HCT116 (cell line): ENCODE results near the gene SART1. TPM values are rescaled to one million over a fixed set of nuclear protein-coding genes. Genes with fewer than 3 reads are reported as not detected.

Experiments
- ATAC-seq: fragments of 200-7000 bp; cut with Tn5 transposase; 2 replicates; pipeline ENCODE4 v1.9.1; 2020; ENCODE audit warnings: mild to moderate bottlenecking, moderate library complexity
- BruUV-seq: library from RNA; stranded (reverse); fragments of 400-500 nt; replicated peaks from 2 replicates; lab custom pipeline; 2021; lab: Mats Ljungman, UMichigan
- CTCF ChIA-PET: fragments of 300-600 bp; sonication (Branson Sonifier 250); formaldehyde crosslinking; loops from one replicate; lab custom pipeline; 2021; ENCODE audit warnings: antibody characterized with exemption; lab: Charles Lee
- POLR2A ChIA-PET: fragments of 300-600, 350-600 bp; sonication (Branson Sonifier 250); formaldehyde crosslinking; loops from one replicate; lab custom pipeline; 2021; ENCODE audit warnings: antibody characterized with exemption; lab: Charles Lee
- RAD21 ChIA-PET, 2 experiments: fragments of 300-600 bp; sonication (Branson Sonifier 250); formaldehyde crosslinking; loops; one replicate each; lab custom pipeline; 2023; ENCODE audit warnings: low total read pairs in 2 of 2; ENCODE audit not compliant: uncharacterized antibody in 2 of 2, unreplicated experiment in 2 of 2, low non-redundant PET in 1 of 2; lab: Charles Lee
- DNase-seq: peaks from one replicate; pipeline ENCODE4 v3.0.0-alpha.2; 2010; ENCODE audit warnings: low read depth, low spot score
- H2AFZ ChIP-seq: fragments of 200-600 bp; shearing (Covaris generic), sonication (generic); 2 replicates; pipeline ENCODE4 v1.6.1; 2017; ENCODE audit warnings: low read depth, mixed run types, mixed read lengths, antibody characterized with exemption, low read length; ENCODE audit not compliant: poor library complexity, severe bottlenecking
- H3K27ac ChIP-seq: 2 replicates; pipeline ENCODE4 v1.5.1; 2012; ENCODE audit warnings: low read depth, low read length
- H3K27me3 ChIP-seq: fragments of 200-600 bp; sonication (generic); 2 replicates; pipeline ENCODE4 v1.6.1; 2016; ENCODE audit warnings: mixed run types, low read length, mixed read lengths; ENCODE audit not compliant: insufficient read depth
- H3K36me3 ChIP-seq, 2 experiments: fragments of 200-500 bp in 1 of 2; fragments of 200-600 bp in 1 of 2; sonication (Bioruptor generic) in 1 of 2; sonication (generic) in 1 of 2; 2 replicates each; pipeline versions ENCODE4 v1.5.1 to v1.6.1; 2014 to 2016; ENCODE audit warnings: low read length in 2 of 2, inconsistent platforms in 1 of 2, mixed read lengths in 1 of 2, mixed run types in 1 of 2; ENCODE audit not compliant: insufficient read depth in 2 of 2, control insufficient read depth in 1 of 2
- H3K4me1 ChIP-seq, 2 experiments: fragments of 200-600 bp in 1 of 2; sonication (generic) in 1 of 2; 2 replicates each; pipeline versions ENCODE4 v1.5.1 to v1.6.1; 2012 to 2017; ENCODE audit warnings: low read length in 2 of 2, inconsistent platforms in 1 of 2, mild to moderate bottlenecking in 1 of 2, mixed read lengths in 1 of 2, mixed run types in 1 of 2, moderate library complexity in 1 of 2; ENCODE audit not compliant: insufficient read depth in 2 of 2, control insufficient read depth in 1 of 2
- H3K4me2 ChIP-seq: fragments of 200-600 bp; sonication (generic); 2 replicates; pipeline ENCODE4 v1.6.1; 2017; ENCODE audit warnings: mixed run types, low read length, mixed read lengths
- H3K4me3 ChIP-seq, 2 experiments: fragments of 200-600 bp in 1 of 2; sonication (generic) in 1 of 2; replicated peaks in 1 of 2; 2 replicates each; pipeline ENCODE4 v1.5.1; 2011 to 2016; ENCODE audit warnings: low read length in 2 of 2, control low read depth in 1 of 2, low read depth in 1 of 2, mild to moderate bottlenecking in 1 of 2, mixed read lengths in 1 of 2, mixed run types in 1 of 2
- H3K79me2 ChIP-seq: fragments of 200-600 bp; sonication (generic); 2 replicates; pipeline ENCODE4 v1.6.1; 2017; ENCODE audit warnings: mild to moderate bottlenecking, mixed run types, low read length, moderate library complexity, mixed read lengths; ENCODE audit not compliant: insufficient read depth
- H3K9ac ChIP-seq: fragments of 200-600 bp; sonication (generic); 2 replicates; pipeline ENCODE4 v1.6.1; 2016; ENCODE audit warnings: low read length, mixed read lengths
- H3K9me2 ChIP-seq: fragments of 200-600 bp; sonication (generic), shearing (Covaris generic); 2 replicates; pipeline ENCODE4 v1.6.1; 2017; ENCODE audit warnings: mixed run types, mild to moderate bottlenecking, moderate library complexity; ENCODE audit not compliant: insufficient read depth
- H3K9me3 ChIP-seq, 2 experiments: fragments of 200-500 bp in 1 of 2; fragments of 200-600 bp in 1 of 2; sonication (Bioruptor generic) in 1 of 2; sonication (generic) in 1 of 2; 2 replicates each; pipeline ENCODE4 v1.6.1; 2014 to 2017; ENCODE audit warnings: low read length in 2 of 2, mixed read lengths in 2 of 2, inconsistent platforms in 1 of 2, low read depth in 1 of 2, mild to moderate bottlenecking in 1 of 2, mixed run types in 1 of 2, moderate library complexity in 1 of 2; ENCODE audit not compliant: control insufficient read depth in 1 of 2, insufficient read depth in 1 of 2
- H4K20me1 ChIP-seq: fragments of 200-600 bp; sonication (generic), shearing (Covaris generic); 2 replicates; pipeline ENCODE4 v1.6.1; 2017; ENCODE audit warnings: mixed run types, mild to moderate bottlenecking, moderate library complexity; ENCODE audit not compliant: insufficient read depth
- ATF3 ChIP-seq: IDR thresholded peaks from 2 replicates; pipeline ENCODE4 v1.6.1; 2012
- EGR1 ChIP-seq: IDR thresholded peaks from 2 replicates; pipeline ENCODE4 v1.6.1; 2012; ENCODE audit warnings: low read depth
- EZH2phosphoT487 ChIP-seq: fragments of 200-600 bp; IDR thresholded peaks from 2 replicates; pipeline ENCODE4 v1.6.1; 2018; ENCODE audit warnings: antibody characterized with exemption, borderline replicate concordance
- JUND ChIP-seq: IDR thresholded peaks from 2 replicates; pipeline ENCODE4 v1.6.1; 2012
- POLR2AphosphoS5 ChIP-seq: IDR thresholded peaks from 2 replicates; pipeline ENCODE4 v1.6.1; 2011; ENCODE audit warnings: mild to moderate bottlenecking, low read depth, low read length, moderate library complexity
- YY1 ChIP-seq: IDR thresholded peaks from 2 replicates; pipeline ENCODE4 v1.6.1; 2011; ENCODE audit warnings: low read length, low read depth, moderate library complexity, mild to moderate bottlenecking; ENCODE audit not compliant: insufficient replicate concordance; ENCODE audit errors: extremely low read depth
- ZBTB33 ChIP-seq: IDR thresholded peaks from 2 replicates; pipeline ENCODE4 v1.6.1; 2011; ENCODE audit warnings: mild to moderate bottlenecking, low read length, moderate library complexity; ENCODE audit not compliant: insufficient replicate concordance; ENCODE audit errors: extremely low read depth
- ZFX ChIP-seq: fragments of 450-650 bp; IDR thresholded peaks from 2 replicates; pipeline ENCODE4 v1.6.1; 2017
- intact Hi-C: fragments of 100-400 bp; cut with micrococcal nuclease; formaldehyde crosslinking; loops from 2 replicates; pipeline ENCODE4 v1.10.0; 2022
- total RNA-seq: library from RNA; stranded (reverse); gene quantifications from one replicate; pipeline ENCODE4 v1.2.1, GENCODE V29; 2021; ENCODE audit not compliant: unreplicated experiment
- TF ChIP-seq, protein P1 (sequence below): IDR thresholded peaks from 2 replicates; pipeline ENCODE4 v1.6.1; 2012; ENCODE audit warnings: low read depth

SART1 gene
- total RNA-seq, 1 experiment from 2014 or later: 47.9 TPM

DNA sequence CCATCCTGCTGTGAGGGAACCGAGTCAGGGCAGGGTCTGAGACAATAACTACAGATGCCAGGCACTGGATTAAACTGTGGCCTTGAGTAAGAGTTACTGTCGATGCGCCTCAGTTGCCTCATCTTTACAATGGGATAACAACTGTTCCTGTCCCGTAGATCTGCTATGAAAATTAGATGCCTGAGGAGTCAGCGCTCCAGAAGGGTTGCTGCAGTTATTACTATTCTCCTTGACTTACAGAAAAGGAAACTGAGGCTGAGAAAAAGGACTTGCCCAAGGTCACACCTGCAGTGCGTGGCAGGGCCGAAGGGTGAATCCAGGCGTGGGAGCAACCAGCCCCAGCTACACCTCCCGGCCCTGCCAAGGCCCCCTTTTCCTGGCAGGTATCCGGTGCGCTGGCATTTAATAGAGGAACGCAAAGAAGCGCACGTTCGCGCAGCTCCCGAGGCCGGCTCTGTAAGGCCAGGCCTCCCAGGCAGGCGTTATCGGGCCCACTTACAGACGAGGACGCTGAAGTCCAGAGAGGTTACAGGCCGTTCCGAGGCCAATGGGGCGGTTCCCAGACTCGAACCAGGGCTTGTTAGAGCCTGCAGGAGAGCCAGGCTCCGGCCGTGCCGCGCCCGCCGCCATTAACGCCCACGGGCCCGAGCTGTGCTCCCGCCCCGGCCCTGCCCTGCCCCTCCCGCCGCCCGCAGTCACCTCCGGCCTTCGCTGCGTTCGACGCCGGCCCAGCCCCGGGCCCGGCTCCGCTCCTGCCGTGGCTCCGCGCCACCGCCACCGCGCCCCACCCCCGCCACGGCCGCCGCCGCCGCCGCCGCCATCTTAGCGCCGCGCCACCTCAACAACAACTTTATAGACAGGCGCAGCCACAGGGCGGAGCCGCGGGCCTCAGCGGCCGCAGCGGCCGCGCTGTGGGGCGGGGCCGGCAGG lies 43.1 kb upstream of the SART1 start, which contains the start of gene C11orf68:
Gene C11orf68, minus strand, starts transcription at position 852 of the 930 bp plus-strand sequence. Its CDS starts 31 bp downstream, at position 821.
- POLR2A ChIA-PET: interaction anchor here (1.3 to 2.0 kb wide), 6 partner anchors 13 to 30 kb away, joined by 5 to 30 read pairs (median 9); partner anchors contain the start of genes CCDC85B, FIBP and FOSL1

More for the DNA sequence above, 43.1 kb upstream of the SART1 start, which contains the start of gene C11orf68:
- no peaks in the 10 kb centered on the region for H3K27me3 ChIP-seq
- ChIA-PET RAD21 (interaction anchor here in 1 of 2 experiments (0.6 kb wide), 1 partner anchor 17 kb away, joined by 3 read pairs; no protein-coding TSS in a partner anchor), CTCF (interaction anchor here (0.6 to 1.8 kb wide), 3 partner anchors 31 to 59 kb away, joined by 3 to 5 read pairs (median 3); partner anchors contain the start of gene FIBP)
- no peak within 1 kb of the TSS for H2AFZ ChIP-seq
- H3K36me3 ChIP-seq: peaks cover 5 to 27% of the 10 kb centered on the region in 2 experiments; a peak in 3 of 4 replicates
- H3K9me2 ChIP-seq: no peaks in the 10 kb centered on the region
- peak; percentile 41 for ATAC-seq
- intact Hi-C loops: no loop called here
- no peaks in the 10 kb centered on the region for H3K9me3 ChIP-seq
- peak within 1 kb of the TSS; percentile 99 for H3K9ac ChIP-seq
- TF ChIP-seq ATF3 (no peak), POLR2AphosphoS5 (peak; percentile 43), ZBTB33 (no peak), EZH2phosphoT487 (no peak), EGR1 (no peak), JUND (no peak), ZFX (peak; percentile 73), YY1 (peak; percentile 95)
- TF ChIP-seq, protein P1, sequence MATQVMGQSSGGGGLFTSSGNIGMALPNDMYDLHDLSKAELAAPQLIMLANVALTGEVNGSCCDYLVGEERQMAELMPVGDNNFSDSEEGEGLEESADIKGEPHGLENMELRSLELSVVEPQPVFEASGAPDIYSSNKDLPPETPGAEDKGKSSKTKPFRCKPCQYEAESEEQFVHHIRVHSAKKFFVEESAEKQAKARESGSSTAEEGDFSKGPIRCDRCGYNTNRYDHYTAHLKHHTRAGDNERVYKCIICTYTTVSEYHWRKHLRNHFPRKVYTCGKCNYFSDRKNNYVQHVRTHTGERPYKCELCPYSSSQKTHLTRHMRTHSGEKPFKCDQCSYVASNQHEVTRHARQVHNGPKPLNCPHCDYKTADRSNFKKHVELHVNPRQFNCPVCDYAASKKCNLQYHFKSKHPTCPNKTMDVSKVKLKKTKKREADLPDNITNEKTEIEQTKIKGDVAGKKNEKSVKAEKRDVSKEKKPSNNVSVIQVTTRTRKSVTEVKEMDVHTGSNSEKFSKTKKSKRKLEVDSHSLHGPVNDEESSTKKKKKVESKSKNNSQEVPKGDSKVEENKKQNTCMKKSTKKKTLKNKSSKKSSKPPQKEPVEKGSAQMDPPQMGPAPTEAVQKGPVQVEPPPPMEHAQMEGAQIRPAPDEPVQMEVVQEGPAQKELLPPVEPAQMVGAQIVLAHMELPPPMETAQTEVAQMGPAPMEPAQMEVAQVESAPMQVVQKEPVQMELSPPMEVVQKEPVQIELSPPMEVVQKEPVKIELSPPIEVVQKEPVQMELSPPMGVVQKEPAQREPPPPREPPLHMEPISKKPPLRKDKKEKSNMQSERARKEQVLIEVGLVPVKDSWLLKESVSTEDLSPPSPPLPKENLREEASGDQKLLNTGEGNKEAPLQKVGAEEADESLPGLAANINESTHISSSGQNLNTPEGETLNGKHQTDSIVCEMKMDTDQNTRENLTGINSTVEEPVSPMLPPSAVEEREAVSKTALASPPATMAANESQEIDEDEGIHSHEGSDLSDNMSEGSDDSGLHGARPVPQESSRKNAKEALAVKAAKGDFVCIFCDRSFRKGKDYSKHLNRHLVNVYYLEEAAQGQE: no peak
- BruUV-seq: TSS peak; percentile 69
- H3K27ac ChIP-seq: peak within 1 kb of the TSS; percentile 95
- DNase-seq: no peak
- H4K20me1 ChIP-seq: no peaks in the 10 kb centered on the region
- peak within 1 kb of the TSS; percentile 94 to 95 for H3K4me3 ChIP-seq
- H3K4me1 ChIP-seq: peaks cover 43 to 60% of the 10 kb centered on the region in 2 experiments
- peaks cover 44% of the 10 kb centered on the region for H3K79me2 ChIP-seq
- peak within 1 kb of the TSS; percentile 96 for H3K4me2 ChIP-seq
